ENCODE results near the gene PAXX.

Gene PAXX

GRCh38 chr9:136968333-136969127 lies 23.7 kb upstream of the PAXX start:
- no peak for DNase-seq

GRCh38 chr9:136969150-136969549 lies 23.1 kb upstream of the PAXX start:
- no peak for DNase-seq

- no peak for DNase-seq
These were observed 22.4 kb upstream of the PAXX start for GRCh38 chr9:136969774-136970173.

- DNase-seq = no peak
These were observed 21.9 kb upstream of the PAXX start for GRCh38 chr9:136970361-136970760.

GRCh38 chr9:136971746-136972145 lies 20.5 kb upstream of the PAXX start:
- no peak for DNase-seq

GRCh38 chr9:136972335-136972734 lies 19.9 kb upstream of the PAXX start:
- DNase-seq = no peak

GRCh38 chr9:136972743-136973142 lies 19.5 kb upstream of the PAXX start:
- DNase-seq = no peak

- DNase-seq = no peak
These were observed 18.3 kb upstream of the PAXX start for GRCh38 chr9:136973618-136974617.

GRCh38 chr9:136974817-136975535 lies 17.2 kb upstream of the PAXX start:
- DNase-seq = peak; percentile 45

GRCh38 chr9:136975644-136976043 lies 16.6 kb upstream of the PAXX start:
- peak; percentile 37 for DNase-seq

- no peak for DNase-seq
These were observed 15.0 kb upstream of the PAXX start, which contains the start of gene PTGDS for GRCh38 chr9:136977223-136977622. Gene PTGDS (plus strand): TSS chr9:136977504. CDS start chr9:136977579, 75 bp downstream.

GRCh38 chr9:136977649-136978072 lies 14.6 kb upstream of the PAXX start:
- DNase-seq = no peak

GRCh38 chr9:136978073-136978864 lies 14.0 kb upstream of the PAXX start:
- DNase-seq = peak; percentile 64

- DNase-seq = no peak
These were observed 13.2 kb upstream of the PAXX start for GRCh38 chr9:136978865-136979544.

GRCh38 chr9:136979769-136980587 lies 12.2 kb upstream of the PAXX start:
- DNase-seq = no peak

GRCh38 chr9:136980669-136981478 lies 11.3 kb upstream of the PAXX start:
- DNase-seq = no peak

- DNase-seq = no peak
These were observed 10.5 kb upstream of the PAXX start for GRCh38 chr9:136981588-136982231.

- DNase-seq = no peak
These were observed 9.8 kb upstream of the PAXX start, which contains the start of gene LCNL1 for GRCh38 chr9:136982232-136983051. Gene LCNL1 (plus strand): TSS chr9:136982993. CDS start chr9:136983587, 594 bp downstream.

Measured in CD4-positive, alpha-beta T cell treated with Interleukin-6 for 4 hours (primary cell).